GM19023 (cell line): ENCODE data around the gene HOXB4.

ENCODE experiments used
- ATAC-seq: cut with Tn5 transposase; IDR thresholded peaks from one replicate; pipeline ENCODE4 v1.9.1; 2021; ENCODE audit warnings: mild to moderate bottlenecking, moderate library complexity; ENCODE audit not compliant: unreplicated experiment

The HOXB4 gene

GRCh38 chr17:48615047-48615962 lies 37.2 kb upstream of the HOXB4 start, which contains the start of gene HOXB8:
Gene HOXB8 (minus strand): TSS chr17:48615292. CDS start chr17:48614704, 588 bp downstream.
- ATAC-seq = no peak

- no peak for ATAC-seq
Measured at GRCh38 chr17:48613862-48614694, 35.9 kb upstream of the HOXB4 start.

GRCh38 chr17:48612854-48613691 lies 34.9 kb upstream of the HOXB4 start:
- ATAC-seq = no peak

- no peak for ATAC-seq
Measured at GRCh38 chr17:48612456-48612853, 34.3 kb upstream of the HOXB4 start.

- no peak for ATAC-seq
Measured at GRCh38 chr17:48611681-48612455, 33.7 kb upstream of the HOXB4 start.

GRCh38 chr17:48611213-48611612 lies 33.1 kb upstream of the HOXB4 start:
- no peak for ATAC-seq

- ATAC-seq = no peak
Measured at GRCh38 chr17:48610282-48611211, 32.4 kb upstream of the HOXB4 start, which contains the start of gene HOXB7. Gene HOXB7 (minus strand): TSS chr17:48611017. CDS start chr17:48610918, 99 bp downstream.

- ATAC-seq = no peak
Measured at GRCh38 chr17:48609759-48610281, 31.7 kb upstream of the HOXB4 start.

GRCh38 chr17:48609033-48609432 lies 30.9 kb upstream of the HOXB4 start:
- ATAC-seq = no peak

- ATAC-seq = no peak
Measured at GRCh38 chr17:48608494-48608834, 30.3 kb upstream of the HOXB4 start.

GRCh38 chr17:48606892-48607614 lies 28.9 kb upstream of the HOXB4 start:
- no peak for ATAC-seq

- ATAC-seq = no peak
Measured at GRCh38 chr17:48605991-48606891, 28.1 kb upstream of the HOXB4 start.

- ATAC-seq = no peak
Measured at GRCh38 chr17:48605409-48605919, 27.3 kb upstream of the HOXB4 start.

GRCh38 chr17:48604770-48605329 lies 26.7 kb upstream of the HOXB4 start, which contains the start of gene HOXB6:
Gene HOXB6 (minus strand): TSS chr17:48604986. CDS start chr17:48598150, 6,836 bp downstream.
- no peak for ATAC-seq

- no peak for ATAC-seq
Measured at GRCh38 chr17:48603959-48604769, 26.0 kb upstream of the HOXB4 start.
